Measurements from ENCODE around the gene EMC8.
"Not testable (repeated sequence)": the region's sequence is repeated elsewhere in the genome, so short reads cannot be mapped to it uniquely, and the experiment has no call there.

EMC8 gene

GRCh38 chr16:85839681-85840240 lies 40.4 kb upstream of the EMC8 start:
- Histone ChIP-seq H3K79me2 (ENCODE audit: insufficient read depth, low read length) (no peaks in the 10 kb centered on the region), H4K20me1 (ENCODE audit: low read depth, low read length) (no peaks in the 10 kb centered on the region), H3K9ac (ENCODE audit: low read length) (no peak overlapping the region), H2AFZ (ENCODE audit: low read depth, low read length, severe bottlenecking) (no peak overlapping the region), H3K9me3 (ENCODE audit: insufficient read depth, low read length) (no peaks in the 10 kb centered on the region), H3K4me2 (ENCODE audit: low read depth, low read length, poor library complexity, severe bottlenecking) (no peak overlapping the region), H3K27ac (ENCODE audit: low read depth, low read length) (no peak overlapping the region), H3K27me3 (ENCODE audit: low read length) (no peaks in the 10 kb centered on the region), H3K36me3 (ENCODE audit: low read length) (no peaks in the 10 kb centered on the region), H3K4me3 (ENCODE audit: insufficient read depth, low read length, poor library complexity, severe bottlenecking) (no peak overlapping the region), H3K9me2 (replicated peaks; ENCODE audit: insufficient read depth, low read length) (no peaks in the 10 kb centered on the region), H3F3A (ENCODE audit: insufficient read depth) (no peaks in the 10 kb centered on the region)
- no peak for TF ChIP-seq CTCF (IDR thresholded peaks at IDR 0.05; ENCODE audit: insufficient read depth, low read length, poor library complexity, severe bottlenecking)
- TF ChIP-seq EZH2phosphoT487 (conservative IDR thresholded peaks at IDR 0.05; ENCODE audit: low read length) = no peak

DNA sequence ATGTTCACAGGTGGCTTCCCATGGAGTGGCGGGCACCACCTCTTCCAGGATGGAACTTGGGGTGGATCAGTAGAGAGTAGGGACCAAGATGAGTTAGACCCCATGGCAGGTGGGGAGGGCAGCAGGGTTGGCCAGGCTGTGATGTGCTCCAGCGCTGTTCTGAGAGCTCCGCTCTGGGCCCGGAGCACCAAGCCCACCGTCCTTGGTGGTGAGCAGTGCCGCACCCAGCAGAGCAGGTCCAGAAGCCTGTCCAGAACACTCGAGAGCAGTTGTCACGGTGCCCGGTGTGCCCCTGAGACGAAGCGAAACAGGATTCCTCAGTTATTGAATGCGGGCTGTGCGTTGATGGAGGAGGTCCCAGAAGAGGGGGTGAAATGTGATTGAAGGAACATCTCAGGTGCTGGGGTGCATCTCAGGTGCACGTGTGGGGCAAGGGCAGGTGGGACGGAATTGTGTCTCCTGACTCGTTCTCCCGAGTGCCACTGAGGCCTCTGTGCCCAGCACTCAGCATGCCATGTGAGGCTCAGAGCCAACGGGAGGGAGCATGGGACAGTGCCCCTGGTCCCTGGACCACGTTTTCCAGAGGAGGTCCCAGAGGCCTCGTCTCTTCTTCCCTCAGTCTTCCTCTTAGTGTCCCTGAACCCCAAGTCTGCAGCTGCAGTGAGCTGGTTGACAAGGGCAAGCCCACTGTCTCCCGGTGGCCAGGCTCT lies 39.7 kb upstream of the EMC8 start:
- Histone ChIP-seq H3K4me3 (ENCODE audit: insufficient read depth, low read length, poor library complexity, severe bottlenecking) (no peak overlapping the region), H3K79me2 (ENCODE audit: insufficient read depth, low read length) (no peaks in the 10 kb centered on the region), H3K9me3 (ENCODE audit: insufficient read depth, low read length) (no peaks in the 10 kb centered on the region), H2AFZ (ENCODE audit: low read depth, low read length, severe bottlenecking) (no peak overlapping the region), H3K27me3 (ENCODE audit: low read length) (no peaks in the 10 kb centered on the region), H3K27ac (ENCODE audit: low read depth, low read length) (no peak overlapping the region), H4K20me1 (ENCODE audit: low read depth, low read length) (no peaks in the 10 kb centered on the region), H3K36me3 (ENCODE audit: low read length) (no peaks in the 10 kb centered on the region), H3K4me2 (ENCODE audit: low read depth, low read length, poor library complexity, severe bottlenecking) (no peak overlapping the region), H3F3A (ENCODE audit: insufficient read depth) (no peaks in the 10 kb centered on the region), H3K9ac (ENCODE audit: low read length) (no peak overlapping the region), H3K9me2 (replicated peaks; ENCODE audit: insufficient read depth, low read length) (no peaks in the 10 kb centered on the region)
- TF ChIP-seq CTCF (IDR thresholded peaks at IDR 0.05; ENCODE audit: insufficient read depth, low read length, poor library complexity, severe bottlenecking) (no peak), EZH2phosphoT487 (conservative IDR thresholded peaks at IDR 0.05; ENCODE audit: low read length) (no peak)

GRCh38 chr16:85838381-85838780 lies 39.0 kb upstream of the EMC8 start:
- TF ChIP-seq CTCF (IDR thresholded peaks at IDR 0.05; ENCODE audit: insufficient read depth, low read length, poor library complexity, severe bottlenecking) (no peak), EZH2phosphoT487 (conservative IDR thresholded peaks at IDR 0.05; ENCODE audit: low read length) (no peak)
- Histone ChIP-seq H3K9me3 (ENCODE audit: insufficient read depth, low read length) (no peaks in the 10 kb centered on the region), H3K36me3 (ENCODE audit: low read length) (no peaks in the 10 kb centered on the region)

GRCh38 chr16:85837654-85838053 lies 38.3 kb upstream of the EMC8 start:
- not testable (repeated sequence) for H3K4me2 ChIP-seq (ENCODE audit: low read depth, low read length, poor library complexity, severe bottlenecking); H3K27ac ChIP-seq (ENCODE audit: low read depth, low read length); H4K20me1 ChIP-seq (ENCODE audit: low read depth, low read length); H3K9me2 ChIP-seq (replicated peaks; ENCODE audit: insufficient read depth, low read length); H3K27me3 ChIP-seq (ENCODE audit: low read length); H3F3A ChIP-seq (ENCODE audit: insufficient read depth); H3K79me2 ChIP-seq (ENCODE audit: insufficient read depth, low read length); H3K9ac ChIP-seq (ENCODE audit: low read length); H3K4me3 ChIP-seq (ENCODE audit: insufficient read depth, low read length, poor library complexity, severe bottlenecking); H2AFZ ChIP-seq (ENCODE audit: low read depth, low read length, severe bottlenecking); H3K36me3 ChIP-seq (ENCODE audit: low read length); H3K9me3 ChIP-seq (ENCODE audit: insufficient read depth, low read length)

More at GRCh38 chr16:85838381-85838780, 39.0 kb upstream of the EMC8 start:
- Histone ChIP-seq H2AFZ (ENCODE audit: low read depth, low read length, severe bottlenecking) (no peak overlapping the region), H3F3A (ENCODE audit: insufficient read depth) (no peaks in the 10 kb centered on the region), H3K27me3 (ENCODE audit: low read length) (no peaks in the 10 kb centered on the region), H3K79me2 (ENCODE audit: insufficient read depth, low read length) (no peaks in the 10 kb centered on the region), H3K27ac (ENCODE audit: low read depth, low read length) (no peak overlapping the region), H3K9me2 (replicated peaks; ENCODE audit: insufficient read depth, low read length) (no peaks in the 10 kb centered on the region), H3K4me2 (ENCODE audit: low read depth, low read length, poor library complexity, severe bottlenecking) (no peak overlapping the region), H4K20me1 (ENCODE audit: low read depth, low read length) (no peaks in the 10 kb centered on the region), H3K4me3 (ENCODE audit: insufficient read depth, low read length, poor library complexity, severe bottlenecking) (no peak overlapping the region), H3K9ac (ENCODE audit: low read length) (no peak overlapping the region)
